HepG2 (cell line): ENCODE measurements around the gene AHRR. TPM values are rescaled to one million over a fixed set of nuclear protein-coding genes. Genes with fewer than 3 reads are reported as not detected.

ENCODE experiments used
- ATAC-seq: fragments of 200-7000 bp; cut with Tn5 transposase; 3 replicates; pipeline ENCODE4 v1.9.1; 2020; ENCODE audit warnings: mild to moderate bottlenecking, moderate library complexity
- BruUV-seq: library from RNA; stranded (reverse); fragments of 400-500 nt; replicated peaks from 2 replicates; lab custom pipeline; 2021; lab: Mats Ljungman, UMichigan
- CTCF ChIA-PET: fragments of 300-600 bp; formaldehyde crosslinking; extraction: SDS; loops from one replicate; lab custom pipeline; 2021; ENCODE audit warnings: low total read pairs, inconsistent platforms, low intra/inter-chr PET ratio; lab: Yijun Ruan, JAX
- POLR2A ChIA-PET: fragments of 350-600 bp; sonication (Branson Sonifier 250); formaldehyde crosslinking; loops from one replicate; lab custom pipeline; 2020; ENCODE audit warnings: antibody characterized with exemption, inconsistent platforms; lab: Yijun Ruan, JAX
- DNase-seq: peaks from one replicate; pipeline ENCODE4 v3.0.0-alpha.2; 2015; ENCODE audit warnings: low spot score
- FAIRE-seq: peaks from 3 replicates; lab custom pipeline; 2011; peaks lifted over from hg19 to GRCh38; lab: Jason Lieb, UNC
- H2AFZ ChIP-seq: one replicate; pipeline ENCODE4 v1.6.1; 2011; ENCODE audit warnings: low read length, inconsistent platforms
- H3K27ac ChIP-seq: fragments of 300-600 bp; 3 replicates; pipeline ENCODE4 v1.8.0; 2011; ENCODE audit warnings: mixed run types, mild to moderate bottlenecking, mixed read lengths, low read length, inconsistent platforms; ENCODE audit not compliant: insufficient read depth; ENCODE audit errors: extremely low read length
- H3K27me3 ChIP-seq, 2 experiments: fragments of 200-600 bp in 1 of 2; 2 replicates in 1 of 2; 3 replicates in 1 of 2; pipeline versions ENCODE4 v1.6.0 to v1.8.0; 2011; ENCODE audit warnings: low read length in 2 of 2, mild to moderate bottlenecking in 2 of 2, moderate library complexity in 2 of 2, inconsistent platforms in 1 of 2; ENCODE audit not compliant: insufficient read depth in 2 of 2, control insufficient read depth in 1 of 2
- H3K36me3 ChIP-seq, 2 experiments: fragments of 200-600 bp in 1 of 2; replicated peaks in 1 of 2; 2 replicates in 1 of 2; 3 replicates in 1 of 2; pipeline versions ENCODE4 v1.5.1 to v1.8.0; 2011; ENCODE audit warnings: low read length in 2 of 2, inconsistent platforms in 1 of 2; ENCODE audit not compliant: insufficient read depth in 2 of 2, control insufficient read depth in 1 of 2
- H3K4me1 ChIP-seq: 2 replicates; pipeline ENCODE4 v1.5.1; 2012; ENCODE audit warnings: low read length, inconsistent platforms; ENCODE audit not compliant: insufficient read depth
- H3K4me2 ChIP-seq: 2 replicates; pipeline ENCODE4 v1.6.0; 2011; ENCODE audit warnings: low read depth, low read length, inconsistent platforms
- H3K4me3 ChIP-seq, 3 experiments: fragments of 200-600 bp in 1 of 3; sonication (generic), shearing (Covaris generic) in 1 of 3; replicated peaks in 1 of 3; 2 replicates each; pipeline ENCODE4 v1.5.1; 2011 to 2016; ENCODE audit warnings: low read length in 3 of 3, inconsistent platforms in 2 of 3, low read depth in 2 of 3, mild to moderate bottlenecking in 2 of 3, control low read depth in 1 of 3, mixed read lengths in 1 of 3; ENCODE audit not compliant: insufficient read depth in 1 of 3
- H3K79me2 ChIP-seq: one replicate; pipeline ENCODE4 v1.6.1; 2011; ENCODE audit warnings: low read length, inconsistent platforms; ENCODE audit not compliant: insufficient read depth
- H3K9ac ChIP-seq: 2 replicates; pipeline ENCODE4 v1.6.0; 2011; ENCODE audit warnings: mild to moderate bottlenecking, low read depth, low read length, inconsistent platforms; ENCODE audit not compliant: insufficient read depth
- H3K9me3 ChIP-seq: 2 replicates; pipeline ENCODE4 v1.5.1; 2012; ENCODE audit warnings: mild to moderate bottlenecking, low read length
- H4K20me1 ChIP-seq: 2 replicates; pipeline ENCODE4 v1.6.0; 2011; ENCODE audit warnings: inconsistent platforms, mild to moderate bottlenecking, low read length, moderate library complexity; ENCODE audit not compliant: insufficient read depth
- ESRRA ChIP-seq: sonication (generic); formaldehyde crosslinking; IDR thresholded peaks from 2 replicates; pipeline ENCODE4 v1.5.1; 2020; ENCODE audit warnings: mild to moderate bottlenecking, low read depth, missing genetic modification reagents
- HMG20A ChIP-seq: IDR thresholded peaks from 2 replicates; pipeline ENCODE4 v1.6.1; 2016; ENCODE audit warnings: borderline replicate concordance
- NR1H2 ChIP-seq: sonication (generic); formaldehyde crosslinking; IDR thresholded peaks from 2 replicates; pipeline ENCODE4 v1.8.1; 2022; ENCODE audit warnings: low read depth, missing genetic modification reagents, borderline replicate concordance
- PRPF4 ChIP-seq: fragments of 200-400 bp; formaldehyde crosslinking; IDR thresholded peaks from 2 replicates; pipeline ENCODE4 v1.6.1; 2016; ENCODE audit warnings: low read length, low read depth; ENCODE audit not compliant: poor library complexity, severe bottlenecking
- SP4 ChIP-seq: sonication (generic); formaldehyde crosslinking; IDR thresholded peaks from 2 replicates; pipeline ENCODE4 v1.8.1; 2023; ENCODE audit warnings: mild to moderate bottlenecking, missing genetic modification reagents
- ZNF10 ChIP-seq: sonication (generic); formaldehyde crosslinking; IDR thresholded peaks from 2 replicates; pipeline ENCODE4 v1.4.0; 2020; ENCODE audit warnings: mild to moderate bottlenecking, low read depth, missing genetic modification reagents, borderline replicate concordance
- ZNF205 ChIP-seq: IDR thresholded peaks from 2 replicates; pipeline ENCODE4 v1.6.1; 2018; ENCODE audit warnings: missing biosample characterization, missing genetic modification reagents
- ZNF296 ChIP-seq: sonication (generic); formaldehyde crosslinking; conservative IDR thresholded peaks from 2 replicates; pipeline ENCODE4 v1.5.0; 2020; ENCODE audit warnings: mild to moderate bottlenecking, missing genetic modification reagents
- ZNF530 ChIP-seq: sonication (generic); formaldehyde crosslinking; IDR thresholded peaks from 2 replicates; pipeline ENCODE4 v1.5.0; 2020; ENCODE audit warnings: low read depth, mild to moderate bottlenecking, missing genetic modification reagents
- ZNF549 ChIP-seq: sonication (generic); formaldehyde crosslinking; IDR thresholded peaks from 2 replicates; pipeline ENCODE4 v1.5.0; 2020; ENCODE audit warnings: missing genetic modification reagents
- ZNF713 ChIP-seq: sonication (generic); formaldehyde crosslinking; IDR thresholded peaks from 2 replicates; pipeline ENCODE4 v1.4.0; 2020; ENCODE audit warnings: mild to moderate bottlenecking, missing genetic modification reagents
- ZNF772 ChIP-seq: sonication (generic); formaldehyde crosslinking; IDR thresholded peaks from 2 replicates; pipeline ENCODE4 v1.5.0; 2020; ENCODE audit warnings: mild to moderate bottlenecking, missing genetic modification reagents
- ZSCAN31 ChIP-seq: sonication (generic); formaldehyde crosslinking; IDR thresholded peaks from 2 replicates; pipeline ENCODE4 v1.5.0; 2020; ENCODE audit warnings: low read depth, mild to moderate bottlenecking, missing genetic modification reagents
- WGBS: methylation state at CpG from one replicate; pipeline ENCODE4 v1.1.6; 2017; ENCODE audit warnings: low lambda C conversion rate; 5-methylcytosine and 5-hydroxymethylcytosine counted together
- in situ Hi-C: cut with HindIII; loops from 2 replicates; pipeline ENCODE4 v1.10.0; 2017; ENCODE audit warnings: low pct_unique_long_range_greater_than_20kb; ENCODE audit not compliant: extremely low pct_ligation_motif_present
- intact Hi-C: fragments of 100-400 bp; cut with micrococcal nuclease; formaldehyde crosslinking; loops from one replicate; pipeline ENCODE4 v1.10.0; 2022; ENCODE audit not compliant: unreplicated experiment
- polyA plus RNA-seq, 8 experiments: library from polyadenylated mRNA; depleted of rRNA in 3 of 8; stranded (reverse) in 7 of 8; unstranded in 1 of 8; fragments of >200 nt; fragmentation: Illumina TruSeq in 4 of 8; extraction: Trizol in 4 of 8; gene quantifications; 2 replicates each; pipeline versions ENCODE4 v1.2.1 to v1.2.3, GENCODE V29; 2011 to 2016; ENCODE audit warnings: low read depth in 4 of 8, missing spikeins in 1 of 8, mixed read lengths in 1 of 8; ENCODE audit not compliant: insufficient read depth in 1 of 8
- total RNA-seq, 5 experiments: library from RNA; depleted of rRNA; stranded (reverse); fragments of >200 nt; fragmentation: Illumina TruSeq; extraction: Trizol; gene quantifications; 2 replicates each; pipeline ENCODE4 v1.2.3, GENCODE V29; 2016; ENCODE audit warnings: low read depth in 1 of 5
- TF ChIP-seq, protein P1 (sequence below): sonication (generic); formaldehyde crosslinking; IDR thresholded peaks from 2 replicates; pipeline ENCODE4 v1.4.0; 2020; ENCODE audit warnings: missing genetic modification reagents, mild to moderate bottlenecking, borderline replicate concordance
- TF ChIP-seq, protein P2 (sequence below): sonication (generic); formaldehyde crosslinking; conservative IDR thresholded peaks from 2 replicates; pipeline ENCODE4 v1.8.0; 2022; ENCODE audit warnings: low read depth, missing genetic modification reagents
- TF ChIP-seq, protein P3 (sequence below): sonication (generic); formaldehyde crosslinking; IDR thresholded peaks from 2 replicates; pipeline ENCODE4 v1.8.0; 2022; ENCODE audit warnings: low read depth, missing genetic modification reagents
- TF ChIP-seq, protein P4 (sequence below): sonication (generic); formaldehyde crosslinking; IDR thresholded peaks from 2 replicates; pipeline ENCODE4 v1.5.1; 2020; ENCODE audit warnings: missing genetic modification reagents, mild to moderate bottlenecking, borderline replicate concordance

AHRR gene
- total and polyA plus RNA-seq, 2 of the 13 experiments (the other 11 are each of a cell fraction or from before 2014, with no cell fraction given), result 0.28 to 0.35 TPM

DNA sequence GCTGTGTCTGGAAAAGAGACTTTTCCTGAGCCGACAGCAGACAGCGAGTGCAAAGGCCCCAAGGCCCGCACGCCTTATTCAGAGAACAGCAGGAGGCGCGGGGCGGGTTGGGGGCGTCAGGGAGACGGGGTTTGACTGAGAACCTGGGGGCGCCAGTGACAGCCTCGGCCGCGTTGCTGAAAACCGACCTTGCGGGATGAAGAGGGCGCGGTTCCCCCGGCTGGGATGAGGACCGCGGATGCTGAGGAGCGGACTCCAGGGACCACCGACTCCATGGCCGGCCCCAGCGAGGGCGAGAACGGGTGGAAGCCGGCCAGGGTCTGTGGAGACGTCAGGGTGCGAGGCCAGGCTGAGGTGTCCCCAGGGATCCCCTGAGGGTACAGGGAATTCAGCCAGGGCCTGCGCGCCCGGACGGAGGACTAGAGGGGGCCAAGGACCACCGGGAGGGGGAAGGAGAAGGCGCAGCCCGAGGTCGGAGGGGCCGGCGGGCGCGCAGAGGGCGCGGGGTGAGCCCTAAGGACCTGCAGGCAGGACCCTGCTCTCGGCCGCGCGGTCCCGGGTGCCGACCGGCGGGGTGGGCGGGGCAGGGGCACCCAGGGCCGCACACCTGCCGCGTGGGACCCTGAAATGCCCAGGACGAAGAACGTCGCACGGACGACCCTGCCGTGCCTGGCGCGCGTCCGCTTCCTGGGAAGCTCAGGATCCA lies 837 bp upstream of the AHRR start:
- H3K36me3 ChIP-seq, result no peaks in the 10 kb centered on the region
- peak overlapping the region; percentile 71 for H3K4me2 ChIP-seq
- DNase-seq, result no peak
- ATAC-seq, result no peak
- H3K9me3 ChIP-seq, result no peaks in the 10 kb centered on the region
- intact Hi-C loops, result no loop called here
- H2AFZ ChIP-seq, result no peak overlapping the region
- no peak overlapping the region for H3K9ac ChIP-seq
- peaks cover 23% of the 10 kb centered on the region for H3K4me1 ChIP-seq
- BruUV-seq, result no TSS peak
- in situ Hi-C loops, result no loop called here
- no peak for FAIRE-seq
- peaks cover 4 to 35% of the 10 kb centered on the region in 2 experiments; a peak in 4 of 5 replicates for H3K27me3 ChIP-seq
- POLR2A ChIA-PET, result no interaction called here
- CTCF ChIA-PET, result no interaction called here
- 50% methylated on average over 21 of the region's 65 CpGs for WGBS
- peak overlapping the region; percentile 58 to 68 (median 67); a peak in 5 of 6 replicates for H3K4me3 ChIP-seq
- no peak overlapping the region for H3K27ac ChIP-seq
- no peaks in the 10 kb centered on the region for H3K79me2 ChIP-seq
- 0 out of 2 replicates have a peak, but pooled peaks cover 3% of the 10 kb centered on the region for H4K20me1 ChIP-seq
- TF ChIP-seq, protein P1, sequence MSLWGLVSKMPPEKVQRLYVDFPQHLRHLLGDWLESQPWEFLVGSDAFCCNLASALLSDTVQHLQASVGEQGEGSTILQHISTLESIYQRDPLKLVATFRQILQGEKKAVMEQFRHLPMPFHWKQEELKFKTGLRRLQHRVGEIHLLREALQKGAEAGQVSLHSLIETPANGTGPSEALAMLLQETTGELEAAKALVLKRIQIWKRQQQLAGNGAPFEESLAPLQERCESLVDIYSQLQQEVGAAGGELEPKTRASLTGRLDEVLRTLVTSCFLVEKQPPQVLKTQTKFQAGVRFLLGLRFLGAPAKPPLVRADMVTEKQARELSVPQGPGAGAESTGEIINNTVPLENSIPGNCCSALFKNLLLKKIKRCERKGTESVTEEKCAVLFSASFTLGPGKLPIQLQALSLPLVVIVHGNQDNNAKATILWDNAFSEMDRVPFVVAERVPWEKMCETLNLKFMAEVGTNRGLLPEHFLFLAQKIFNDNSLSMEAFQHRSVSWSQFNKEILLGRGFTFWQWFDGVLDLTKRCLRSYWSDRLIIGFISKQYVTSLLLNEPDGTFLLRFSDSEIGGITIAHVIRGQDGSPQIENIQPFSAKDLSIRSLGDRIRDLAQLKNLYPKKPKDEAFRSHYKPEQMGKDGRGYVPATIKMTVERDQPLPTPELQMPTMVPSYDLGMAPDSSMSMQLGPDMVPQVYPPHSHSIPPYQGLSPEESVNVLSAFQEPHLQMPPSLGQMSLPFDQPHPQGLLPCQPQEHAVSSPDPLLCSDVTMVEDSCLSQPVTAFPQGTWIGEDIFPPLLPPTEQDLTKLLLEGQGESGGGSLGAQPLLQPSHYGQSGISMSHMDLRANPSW (CRISPR knock-in tag), result no peak
- TF ChIP-seq ZNF772 (CRISPR knock-in tag) (no peak), ZNF713 (no peak), ZSCAN31 (CRISPR knock-in tag) (no peak), ZNF549 (CRISPR knock-in tag) (no peak), ZNF530 (CRISPR knock-in tag) (no peak), ZNF205 (CRISPR knock-in tag) (no peak), PRPF4 (no peak), ZNF10 (CRISPR knock-in tag) (no peak), SP4 (no peak), NR1H2 (CRISPR knock-in tag) (no peak), HMG20A (no peak), ZNF296 (no peak), ESRRA (CRISPR knock-in tag) (no peak)
- TF ChIP-seq, protein P2, sequence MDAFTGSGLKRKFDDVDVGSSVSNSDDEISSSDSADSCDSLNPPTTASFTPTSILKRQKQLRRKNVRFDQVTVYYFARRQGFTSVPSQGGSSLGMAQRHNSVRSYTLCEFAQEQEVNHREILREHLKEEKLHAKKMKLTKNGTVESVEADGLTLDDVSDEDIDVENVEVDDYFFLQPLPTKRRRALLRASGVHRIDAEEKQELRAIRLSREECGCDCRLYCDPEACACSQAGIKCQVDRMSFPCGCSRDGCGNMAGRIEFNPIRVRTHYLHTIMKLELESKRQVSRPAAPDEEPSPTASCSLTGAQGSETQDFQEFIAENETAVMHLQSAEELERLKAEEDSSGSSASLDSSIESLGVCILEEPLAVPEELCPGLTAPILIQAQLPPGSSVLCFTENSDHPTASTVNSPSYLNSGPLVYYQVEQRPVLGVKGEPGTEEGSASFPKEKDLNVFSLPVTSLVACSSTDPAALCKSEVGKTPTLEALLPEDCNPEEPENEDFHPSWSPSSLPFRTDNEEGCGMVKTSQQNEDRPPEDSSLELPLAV (CRISPR knock-in tag), result no peak
- TF ChIP-seq, protein P3, sequence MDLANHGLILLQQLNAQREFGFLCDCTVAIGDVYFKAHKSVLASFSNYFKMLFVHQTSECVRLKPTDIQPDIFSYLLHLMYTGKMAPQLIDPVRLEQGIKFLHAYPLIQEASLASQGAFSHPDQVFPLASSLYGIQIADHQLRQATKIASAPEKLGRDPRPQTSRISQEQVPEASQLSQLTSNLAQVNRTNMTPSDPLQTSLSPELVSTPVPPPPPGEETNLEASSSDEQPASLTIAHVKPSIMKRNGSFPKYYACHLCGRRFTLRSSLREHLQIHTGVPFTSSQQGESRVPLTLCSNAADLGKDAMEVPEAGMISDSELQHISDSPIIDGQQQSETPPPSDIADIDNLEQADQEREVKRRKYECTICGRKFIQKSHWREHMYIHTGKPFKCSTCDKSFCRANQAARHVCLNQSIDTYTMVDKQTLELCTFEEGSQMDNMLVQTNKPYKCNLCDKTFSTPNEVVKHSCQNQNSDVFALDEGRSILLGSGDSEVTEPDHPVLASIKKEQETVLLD (CRISPR knock-in tag), result no peak
- TF ChIP-seq, protein P4, sequence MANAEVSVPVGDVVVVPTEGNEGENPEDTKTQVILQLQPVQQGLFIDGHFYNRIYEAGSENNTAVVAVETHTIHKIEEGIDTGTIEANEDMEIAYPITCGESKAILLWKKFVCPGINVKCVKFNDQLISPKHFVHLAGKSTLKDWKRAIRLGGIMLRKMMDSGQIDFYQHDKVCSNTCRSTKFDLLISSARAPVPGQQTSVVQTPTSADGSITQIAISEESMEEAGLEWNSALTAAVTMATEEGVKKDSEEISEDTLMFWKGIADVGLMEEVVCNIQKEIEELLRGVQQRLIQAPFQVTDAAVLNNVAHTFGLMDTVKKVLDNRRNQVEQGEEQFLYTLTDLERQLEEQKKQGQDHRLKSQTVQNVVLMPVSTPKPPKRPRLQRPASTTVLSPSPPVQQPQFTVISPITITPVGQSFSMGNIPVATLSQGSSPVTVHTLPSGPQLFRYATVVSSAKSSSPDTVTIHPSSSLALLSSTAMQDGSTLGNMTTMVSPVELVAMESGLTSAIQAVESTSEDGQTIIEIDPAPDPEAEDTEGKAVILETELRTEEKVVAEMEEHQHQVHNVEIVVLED (CRISPR knock-in tag), result no peak
